WTC11 (cell line): Measurements from ENCODE around the gene CAMK1G. TPM values are rescaled to one million over a fixed set of nuclear protein-coding genes. Genes with fewer than 3 reads are reported as not detected.

Experiments used
- ATAC-seq: fragments of 200-7000 bp; cut with Tn5 transposase; 2 replicates; pipeline ENCODE4 v1.10.0; 2021; ENCODE audit warnings: mild to moderate bottlenecking, moderate library complexity
- CTCF ChIA-PET: fragments of 300-600 bp; sonication (Branson Sonifier 250); formaldehyde crosslinking; loops from one replicate; lab custom pipeline; 2021; ENCODE audit warnings: antibody characterized with exemption; lab: Charles Lee
- POLR2A ChIA-PET: fragments of 350-600 bp; sonication (Branson Sonifier 250); formaldehyde crosslinking; loops from one replicate; lab custom pipeline; 2021; ENCODE audit warnings: antibody characterized with exemption; lab: Charles Lee
- DNase-seq: peaks from one replicate; pipeline ENCODE4 v3.0.0; 2021; ENCODE audit warnings: low spot score
- H3K27ac Mint-ChIP-seq: 2 replicates; pipeline ENCODE4 v1.8.0; 2021; ENCODE audit warnings: mixed read lengths
- H3K27me3 Mint-ChIP-seq: 2 replicates; pipeline ENCODE4 v1.8.0; 2021; ENCODE audit warnings: low read depth, mild to moderate bottlenecking, moderate library complexity, mixed read lengths
- H3K36me3 Mint-ChIP-seq: 2 replicates; pipeline ENCODE4 v1.8.0; 2021; ENCODE audit warnings: mixed read lengths
- H3K4me1 Mint-ChIP-seq: 2 replicates; pipeline ENCODE4 v1.8.0; 2022; ENCODE audit warnings: mixed read lengths
- H3K4me3 Mint-ChIP-seq: 2 replicates; pipeline ENCODE4 v1.8.0; 2021; ENCODE audit warnings: mild to moderate bottlenecking, moderate library complexity, mixed read lengths
- H3K9me3 Mint-ChIP-seq: 2 replicates; pipeline ENCODE4 v1.8.0; 2021; ENCODE audit warnings: mixed read lengths
- ARID4B ChIP-seq: sonication (generic); formaldehyde crosslinking; IDR thresholded peaks from 2 replicates; pipeline ENCODE4 v1.8.0; 2023; ENCODE audit warnings: missing genetic modification reagents, mild to moderate bottlenecking, borderline replicate concordance
- ATF2 ChIP-seq: sonication (generic); formaldehyde crosslinking; IDR thresholded peaks from 2 replicates; pipeline ENCODE4 v1.8.1; 2022; ENCODE audit warnings: low read depth, missing genetic modification reagents, borderline replicate concordance
- CREM ChIP-seq: sonication (generic); formaldehyde crosslinking; IDR thresholded peaks from 2 replicates; pipeline ENCODE4 v1.8.1; 2022; ENCODE audit warnings: mild to moderate bottlenecking, missing genetic modification reagents, moderate library complexity
- E2F1 ChIP-seq: sonication (generic); formaldehyde crosslinking; IDR thresholded peaks from 2 replicates; pipeline ENCODE4 v1.8.0; 2022; ENCODE audit warnings: mild to moderate bottlenecking, missing genetic modification reagents
- EMX1 ChIP-seq: fragments of 250-450 bp; sonication (Bioruptor Pico); IDR thresholded peaks from 2 replicates; pipeline ENCODE4 v1.8.0; 2021; ENCODE audit warnings: mild to moderate bottlenecking
- MXD4 ChIP-seq: fragments of 250-450 bp; sonication (Bioruptor Pico); IDR thresholded peaks from 2 replicates; pipeline ENCODE4 v1.8.0; 2021; ENCODE audit warnings: mild to moderate bottlenecking, moderate library complexity, borderline replicate concordance
- MYBL2 ChIP-seq: sonication (generic); formaldehyde crosslinking; IDR thresholded peaks from 2 replicates; pipeline ENCODE4 v1.8.1; 2023; ENCODE audit warnings: mild to moderate bottlenecking, moderate library complexity, missing genetic modification reagents
- PRDM15 ChIP-seq: sonication (generic); formaldehyde crosslinking; IDR thresholded peaks from 2 replicates; pipeline ENCODE4 v1.8.0; 2022; ENCODE audit warnings: missing genetic modification reagents
- PRRX2 ChIP-seq: fragments of 250-450 bp; sonication (Bioruptor Pico); IDR thresholded peaks from 2 replicates; pipeline ENCODE4 v1.8.0; 2021; ENCODE audit warnings: mild to moderate bottlenecking
- SMAD3 ChIP-seq: sonication (generic); formaldehyde crosslinking; IDR thresholded peaks from 2 replicates; pipeline ENCODE4 v1.8.0; 2022; ENCODE audit warnings: missing genetic modification reagents, mild to moderate bottlenecking, borderline replicate concordance
- SMAD4 ChIP-seq: sonication (generic); formaldehyde crosslinking; IDR thresholded peaks from 2 replicates; pipeline ENCODE4 v1.8.0; 2022; ENCODE audit warnings: mild to moderate bottlenecking, missing genetic modification reagents
- SOX15 ChIP-seq: fragments of 250-450 bp; sonication (Bioruptor Pico); IDR thresholded peaks from 2 replicates; pipeline ENCODE4 v1.9.0; 2021; ENCODE audit warnings: mild to moderate bottlenecking
- TEAD1 ChIP-seq: sonication (generic); formaldehyde crosslinking; IDR thresholded peaks from 2 replicates; pipeline ENCODE4 v1.8.0; 2022; ENCODE audit warnings: mild to moderate bottlenecking, missing genetic modification reagents
- USF2 ChIP-seq: sonication (generic); formaldehyde crosslinking; IDR thresholded peaks from 2 replicates; pipeline ENCODE4 v1.8.1; 2023; ENCODE audit warnings: mild to moderate bottlenecking, missing genetic modification reagents, moderate library complexity
- ZBTB21 ChIP-seq: sonication (generic); formaldehyde crosslinking; IDR thresholded peaks from 2 replicates; pipeline ENCODE4 v1.8.1; 2023; ENCODE audit warnings: mild to moderate bottlenecking, missing genetic modification reagents, borderline replicate concordance
- ZNF219 ChIP-seq: sonication (generic); formaldehyde crosslinking; IDR thresholded peaks from 2 replicates; pipeline ENCODE4 v1.8.0; 2023; ENCODE audit warnings: missing genetic modification reagents, mild to moderate bottlenecking, borderline replicate concordance
- ZNF281 ChIP-seq: sonication (generic); formaldehyde crosslinking; IDR thresholded peaks from 2 replicates; pipeline ENCODE4 v1.8.0; 2023; ENCODE audit warnings: mild to moderate bottlenecking, missing genetic modification reagents
- ZNF416 ChIP-seq: fragments of 250-450 bp; sonication (Bioruptor Pico); IDR thresholded peaks from 2 replicates; pipeline ENCODE4 v1.9.0; 2021; ENCODE audit warnings: mild to moderate bottlenecking, inconsistent platforms
- total RNA-seq: library from RNA; stranded (reverse); gene quantifications from 3 replicates; pipeline ENCODE4 v1.2.3, GENCODE V29; 2021

Gene CAMK1G
- total RNA-seq, 1 experiment from 2014 or later, result 0.28 TPM

- TF ChIP-seq USF2 (CRISPR knock-in tag), result no peak
- TF ChIP-seq ZNF281, result no peak
- no peak for TF ChIP-seq MXD4 (CRISPR knock-in tag)
- TF ChIP-seq E2F1, result no peak
- no peak for TF ChIP-seq ARID4B (CRISPR knock-in tag)
- TF ChIP-seq TEAD1 (CRISPR knock-in tag), result no peak
- no peak for TF ChIP-seq SMAD4 (CRISPR knock-in tag)
- TF ChIP-seq ZBTB21, result no peak
- TF ChIP-seq SOX15 (CRISPR knock-in tag), result no peak
- no peak for TF ChIP-seq ZNF416 (CRISPR knock-in tag)
- no peak for TF ChIP-seq PRRX2 (CRISPR knock-in tag)
These were observed 24.3 kb downstream of the CAMK1G start (continued) for GRCh38 chr1:209607795-209608178.

- ATAC-seq (no peak), DNase-seq (no peak)
- ChIA-PET POLR2A (no interaction called here), CTCF (interaction anchor here (1.1 to 4.2 kb wide), 4 partner anchors 18 to 33 kb away, joined by 4 to 17 read pairs (median 8); no protein-coding TSS in a partner anchor)
- Mint-ChIP-seq H3K4me1 (no peaks in the 10 kb centered on the region), H3K4me3 (no peak overlapping the region), H3K27ac (no peak overlapping the region), H3K36me3 (no peaks in the 10 kb centered on the region), H3K9me3 (no peaks in the 10 kb centered on the region), H3K27me3 (no peaks in the 10 kb centered on the region)
- TF ChIP-seq ATF2 (CRISPR knock-in tag), result no peak
- no peak for TF ChIP-seq SMAD3
- TF ChIP-seq ZNF281, result no peak
- TF ChIP-seq EMX1 (CRISPR knock-in tag), result no peak
- TF ChIP-seq MYBL2 (CRISPR knock-in tag), result no peak
- no peak for TF ChIP-seq ZNF219 (CRISPR knock-in tag)
- TF ChIP-seq PRDM15 (CRISPR knock-in tag), result no peak
- no peak for TF ChIP-seq CREM (CRISPR knock-in tag)
These were observed 25.7 kb downstream of the CAMK1G start for GRCh38 chr1:209609041-209609790.
